Mesothelial cell of epicardium (in vitro differentiated cells): ENCODE measurements around the gene KCNJ10. TPM values are rescaled to one million over a fixed set of nuclear protein-coding genes. Genes with fewer than 3 reads are reported as not detected.

Experiments used
- DNase-seq, 2 experiments: peaks; one replicate each; pipeline ENCODE4 v3.0.0; 2021; ENCODE audit warnings: low spot score in 2 of 2; ENCODE audit not compliant: unreplicated experiment in 2 of 2
- H3K27ac Mint-ChIP-seq: 2 replicates; pipeline ENCODE4 v1.8.0; 2021; ENCODE audit warnings: mixed read lengths
- H3K27me3 Mint-ChIP-seq: 2 replicates; pipeline ENCODE4 v1.8.0; 2021; ENCODE audit warnings: low read depth, mixed read lengths
- H3K36me3 Mint-ChIP-seq: 2 replicates; pipeline ENCODE4 v1.8.0; 2021; ENCODE audit warnings: mixed read lengths
- H3K4me1 Mint-ChIP-seq: 2 replicates; pipeline ENCODE4 v1.8.0; 2021; ENCODE audit warnings: mixed read lengths
- H3K4me3 Mint-ChIP-seq: 2 replicates; pipeline ENCODE4 v1.8.0; 2021; ENCODE audit warnings: mild to moderate bottlenecking, moderate library complexity, mixed read lengths
- H3K9me3 Mint-ChIP-seq: 2 replicates; pipeline ENCODE4 v1.8.0; 2021; ENCODE audit warnings: mixed read lengths
- total RNA-seq: library from RNA; stranded (reverse); gene quantifications from 3 replicates; pipeline ENCODE4 v1.2.1, GENCODE V29; 2021
- TF ChIP-seq, protein P1 (sequence below): fragments of 200-600 bp; sonication (generic); IDR thresholded peaks from one replicate; pipeline ENCODE4 v1.5.0; 2021; ENCODE audit warnings: antibody characterized with exemption; ENCODE audit not compliant: unreplicated experiment

Gene KCNJ10
- total RNA-seq, 1 donor from 2014 or later, result 0.27 TPM

DNA sequence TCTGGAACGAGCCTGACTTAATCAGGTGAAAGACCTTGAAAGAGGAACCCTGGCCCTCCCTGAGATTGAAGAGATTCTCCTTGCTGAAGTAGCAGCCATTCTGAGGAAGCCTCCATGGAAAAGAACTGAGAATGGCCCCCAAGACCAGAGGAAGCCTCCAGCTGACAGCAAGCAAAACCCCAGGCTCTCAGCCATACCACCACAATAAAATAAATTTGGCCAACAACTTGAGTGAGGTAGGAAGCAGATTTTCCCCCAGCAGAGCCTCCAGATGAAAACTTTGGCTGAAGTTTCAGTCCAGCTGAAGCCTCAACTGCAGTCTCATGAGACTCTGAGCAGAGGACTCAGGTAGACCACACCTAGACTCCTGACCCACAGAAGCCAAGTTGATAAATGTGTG is 82.0 kb downstream of the KCNJ10 start:
- Mint-ChIP-seq H3K36me3 (no peaks in the 10 kb centered on the region), H3K27me3 (peaks cover 9% of the 10 kb centered on the region), H3K9me3 (no peaks in the 10 kb centered on the region), H3K4me3 (no peak overlapping the region), H3K4me1 (no peaks in the 10 kb centered on the region), H3K27ac (no peak overlapping the region)
- DNase-seq, result no peak
- TF ChIP-seq, protein P1, sequence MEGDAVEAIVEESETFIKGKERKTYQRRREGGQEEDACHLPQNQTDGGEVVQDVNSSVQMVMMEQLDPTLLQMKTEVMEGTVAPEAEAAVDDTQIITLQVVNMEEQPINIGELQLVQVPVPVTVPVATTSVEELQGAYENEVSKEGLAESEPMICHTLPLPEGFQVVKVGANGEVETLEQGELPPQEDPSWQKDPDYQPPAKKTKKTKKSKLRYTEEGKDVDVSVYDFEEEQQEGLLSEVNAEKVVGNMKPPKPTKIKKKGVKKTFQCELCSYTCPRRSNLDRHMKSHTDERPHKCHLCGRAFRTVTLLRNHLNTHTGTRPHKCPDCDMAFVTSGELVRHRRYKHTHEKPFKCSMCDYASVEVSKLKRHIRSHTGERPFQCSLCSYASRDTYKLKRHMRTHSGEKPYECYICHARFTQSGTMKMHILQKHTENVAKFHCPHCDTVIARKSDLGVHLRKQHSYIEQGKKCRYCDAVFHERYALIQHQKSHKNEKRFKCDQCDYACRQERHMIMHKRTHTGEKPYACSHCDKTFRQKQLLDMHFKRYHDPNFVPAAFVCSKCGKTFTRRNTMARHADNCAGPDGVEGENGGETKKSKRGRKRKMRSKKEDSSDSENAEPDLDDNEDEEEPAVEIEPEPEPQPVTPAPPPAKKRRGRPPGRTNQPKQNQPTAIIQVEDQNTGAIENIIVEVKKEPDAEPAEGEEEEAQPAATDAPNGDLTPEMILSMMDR, result no peak

GRCh38 chr1:159987186-159987585 is 82.8 kb downstream of the KCNJ10 start:
- Mint-ChIP-seq H3K27ac (no peak overlapping the region), H3K4me1 (no peaks in the 10 kb centered on the region), H3K36me3 (no peaks in the 10 kb centered on the region), H3K9me3 (no peaks in the 10 kb centered on the region), H3K4me3 (no peak overlapping the region), H3K27me3 (peaks cover 14% of the 10 kb centered on the region)
- TF ChIP-seq, protein P1, result no peak
- DNase-seq, result no peak

DNA sequence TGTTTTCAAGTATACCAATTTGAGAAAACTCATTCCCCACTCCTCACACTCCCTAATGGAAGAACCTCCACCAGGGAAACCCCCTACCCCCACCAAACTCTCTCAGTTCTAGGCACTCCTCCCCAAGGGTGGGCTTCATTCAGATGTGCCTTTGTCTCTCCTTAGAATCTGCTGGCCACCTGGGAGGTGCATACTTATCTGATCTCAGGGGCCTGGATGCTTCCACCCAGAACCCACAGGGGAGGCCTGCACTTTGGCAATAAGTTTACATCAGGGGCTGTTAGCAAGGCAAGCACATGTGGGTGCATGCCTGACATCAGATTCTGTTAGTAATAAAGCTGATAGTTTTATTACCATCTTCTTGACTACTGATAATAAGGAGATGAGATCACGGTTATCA is 83.4 kb downstream of the KCNJ10 start:
- Mint-ChIP-seq H3K9me3 (no peaks in the 10 kb centered on the region), H3K27me3 (peaks cover 18% of the 10 kb centered on the region), H3K36me3 (no peaks in the 10 kb centered on the region), H3K27ac (no peak overlapping the region), H3K4me3 (no peak overlapping the region), H3K4me1 (no peaks in the 10 kb centered on the region)
- TF ChIP-seq, protein P1, result no peak
- no peak for DNase-seq

- Mint-ChIP-seq H3K27ac (no peak overlapping the region), H3K4me3 (no peak overlapping the region), H3K4me1 (no peaks in the 10 kb centered on the region), H3K36me3 (no peaks in the 10 kb centered on the region), H3K27me3 (peaks cover 18% of the 10 kb centered on the region), H3K9me3 (no peaks in the 10 kb centered on the region)
- TF ChIP-seq, protein P1, result no peak
- no peak for DNase-seq
Measured at GRCh38 chr1:159986093-159986492, 83.9 kb downstream of the KCNJ10 start.

DNA sequence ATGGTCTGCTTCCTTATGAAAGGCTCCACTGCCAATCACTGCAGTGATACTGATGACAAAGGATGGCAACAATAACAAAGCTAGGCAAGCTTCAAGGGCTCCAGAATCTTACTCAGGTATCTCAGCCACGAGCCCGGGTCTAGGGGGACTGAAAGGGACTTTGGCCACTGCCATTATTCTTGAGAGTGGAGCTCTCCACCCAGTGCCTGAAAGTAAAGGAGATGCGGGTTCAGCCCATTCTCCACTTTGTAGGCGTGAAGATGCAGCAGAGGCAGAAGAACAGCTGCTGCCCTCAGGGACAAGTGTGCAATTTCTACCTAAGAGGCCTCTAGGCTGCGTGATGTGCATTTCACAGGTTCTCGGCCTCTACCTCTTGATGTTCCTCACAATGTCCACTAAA is 84.5 kb downstream of the KCNJ10 start:
- TF ChIP-seq, protein P1, result no peak
- Mint-ChIP-seq H3K4me3 (no peak overlapping the region), H3K36me3 (no peaks in the 10 kb centered on the region), H3K4me1 (no peaks in the 10 kb centered on the region), H3K27me3 (peaks cover 23% of the 10 kb centered on the region), H3K27ac (no peak overlapping the region), H3K9me3 (no peaks in the 10 kb centered on the region)
- DNase-seq, result no peak

DNA sequence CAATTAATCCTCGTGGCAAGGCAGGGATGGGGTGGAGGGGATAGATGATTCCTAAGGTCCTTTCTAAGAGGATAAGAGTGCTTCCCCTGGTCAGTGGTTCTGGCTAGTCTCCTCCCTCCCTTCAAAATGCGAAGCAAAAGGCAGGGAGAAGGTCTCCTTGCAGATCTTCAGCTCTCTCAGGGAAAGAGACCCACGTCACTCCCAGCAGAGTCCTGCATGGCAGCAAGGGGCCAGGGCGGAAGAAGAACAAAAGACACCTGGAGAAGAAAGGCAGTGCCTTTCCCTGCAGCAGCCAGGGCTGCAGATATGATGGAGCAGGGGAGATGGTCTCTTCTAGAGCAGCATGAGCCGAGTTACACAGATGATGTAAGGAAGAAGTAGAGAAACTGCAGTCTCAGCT is 86.3 kb downstream of the KCNJ10 start:
- TF ChIP-seq, protein P1, result no peak
- no peaks in the 10 kb centered on the region for H3K9me3 Mint-ChIP-seq
- H3K27ac Mint-ChIP-seq, result no peak overlapping the region
- H3K27me3 Mint-ChIP-seq, result peaks cover 36% of the 10 kb centered on the region
- no peak for DNase-seq
- H3K36me3 Mint-ChIP-seq, result no peaks in the 10 kb centered on the region
- H3K4me3 Mint-ChIP-seq, result no peak overlapping the region
- H3K4me1 Mint-ChIP-seq, result peaks cover 10% of the 10 kb centered on the region
